H4 (cell line): ENCODE results near the gene ZNF629. TPM values are rescaled to one million over a fixed set of nuclear protein-coding genes. Genes with fewer than 3 reads are reported as not detected.

Experiments
- DNase-seq: peaks from one replicate; pipeline ENCODE4 v3.0.0-alpha.2; 2015; ENCODE audit warnings: low spot score
- total RNA-seq: library from RNA; depleted of rRNA; stranded (reverse); fragments of >200 nt; shearing (Covaris generic); gene quantifications from 2 replicates; pipeline ENCODE4 v1.2.3, GENCODE V29; 2014

Gene ZNF629
- total RNA-seq, 1 experiment from 2014 or later = 10.7 TPM

DNA sequence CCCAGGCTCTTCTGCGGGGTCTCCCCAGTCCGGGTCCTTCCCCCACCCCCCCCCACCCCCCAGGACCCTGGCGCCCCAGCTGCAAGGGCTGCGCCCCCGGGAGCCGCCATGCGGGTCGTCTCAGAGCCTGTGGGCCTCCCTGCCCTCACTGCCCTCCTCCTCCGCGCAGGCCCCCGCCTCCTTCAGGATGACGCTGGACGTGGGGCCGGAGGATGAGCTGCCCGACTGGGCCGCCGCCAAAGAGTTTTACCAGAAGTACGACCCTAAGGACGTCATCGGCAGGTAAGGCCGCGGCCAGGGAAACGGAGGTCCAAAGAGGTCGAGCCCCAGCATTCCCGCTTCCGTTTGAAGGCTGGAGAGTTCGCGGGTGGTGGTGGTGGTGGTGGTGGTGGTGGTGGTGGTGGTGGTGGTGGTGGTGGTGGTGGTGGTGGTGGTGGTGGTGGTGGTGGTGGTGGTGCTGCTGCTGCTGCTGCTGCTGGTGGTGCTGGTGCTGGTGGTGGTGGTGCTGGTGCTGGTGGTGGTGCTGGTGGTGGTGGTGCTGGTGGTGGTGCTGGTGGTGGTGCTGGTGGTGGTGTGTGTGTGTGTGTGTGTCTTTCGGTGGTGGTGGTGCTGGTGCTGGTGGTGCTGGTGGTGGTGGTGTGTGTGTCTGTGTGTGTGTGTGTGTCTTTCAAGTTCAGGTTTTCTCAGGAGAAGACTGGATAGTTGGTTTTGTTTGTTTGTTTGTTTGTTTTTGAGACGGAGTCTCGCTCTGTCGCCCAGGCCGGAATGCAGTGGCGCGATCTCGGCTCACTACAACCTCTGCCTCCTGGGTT lies 38.2 kb downstream of the ZNF629 start:
- no peak for DNase-seq

DNA sequence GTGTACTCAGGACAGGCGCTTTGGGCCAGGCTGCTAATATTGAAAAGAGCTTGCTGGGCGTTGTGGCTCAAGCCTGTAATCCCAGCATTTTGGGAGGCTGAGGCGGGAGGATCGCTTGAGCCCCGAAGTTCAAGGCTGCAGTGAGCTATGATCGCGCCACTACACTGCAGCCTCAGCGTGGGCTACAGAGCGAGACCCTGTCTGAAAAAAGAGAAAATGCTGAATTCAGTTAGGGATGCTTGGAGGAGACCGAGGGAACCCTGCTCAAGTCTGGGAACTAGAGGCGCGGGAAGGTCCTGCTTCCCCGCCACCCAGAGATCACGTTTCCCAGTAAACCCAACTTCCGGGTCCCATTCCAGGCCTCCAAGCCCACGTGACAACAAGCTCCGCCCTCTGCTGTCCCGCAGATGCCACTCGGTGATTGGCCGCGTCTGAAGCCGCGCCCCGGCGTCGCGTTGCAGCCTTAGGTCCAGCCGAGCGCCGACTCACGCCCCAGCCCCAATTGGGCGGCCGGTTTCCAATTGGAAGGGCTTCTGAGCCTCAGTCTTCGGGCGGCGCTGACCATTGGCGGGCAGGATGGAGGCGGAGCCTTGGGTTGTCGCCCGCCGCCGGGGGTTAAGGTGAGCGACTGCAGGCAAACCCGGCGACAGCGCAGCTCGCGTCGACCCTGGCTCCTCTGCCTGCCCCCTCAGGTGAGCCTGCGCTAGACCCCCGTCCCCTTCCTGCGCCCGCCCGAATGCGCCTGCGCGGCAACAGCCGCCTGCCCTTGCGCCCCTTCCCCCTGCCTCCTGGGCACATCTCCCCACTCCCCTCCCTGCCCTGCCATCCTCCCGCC lies 39.0 kb downstream of the ZNF629 start, which contains the start of gene PHKG2:
PHKG2 (plus strand) TSS at position 627 of the 835 bp plus-strand sequence. CDS start 396 bp downstream, outside the sequence.
- peak; percentile 99 for DNase-seq

DNA sequence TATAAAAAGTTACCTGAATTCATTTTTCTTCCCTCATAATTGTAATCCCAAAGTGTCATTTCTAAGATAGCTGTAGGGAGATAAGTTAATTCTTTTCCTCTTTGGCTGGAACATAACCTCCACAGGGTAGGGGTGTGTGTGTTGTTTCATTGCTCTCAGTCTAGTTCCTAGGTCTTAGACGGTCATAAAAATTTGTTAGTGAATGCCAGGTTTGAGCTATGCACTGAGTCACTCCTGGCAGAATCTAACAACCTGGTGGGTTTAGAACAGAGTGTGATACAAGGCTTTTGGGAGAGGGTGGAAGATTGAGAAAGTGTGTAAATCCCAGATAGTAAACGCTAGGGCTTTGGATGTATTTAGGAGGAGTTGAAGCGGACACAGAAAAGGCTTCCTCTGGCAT lies 39.7 kb downstream of the ZNF629 start:
- DNase-seq = no peak

DNA sequence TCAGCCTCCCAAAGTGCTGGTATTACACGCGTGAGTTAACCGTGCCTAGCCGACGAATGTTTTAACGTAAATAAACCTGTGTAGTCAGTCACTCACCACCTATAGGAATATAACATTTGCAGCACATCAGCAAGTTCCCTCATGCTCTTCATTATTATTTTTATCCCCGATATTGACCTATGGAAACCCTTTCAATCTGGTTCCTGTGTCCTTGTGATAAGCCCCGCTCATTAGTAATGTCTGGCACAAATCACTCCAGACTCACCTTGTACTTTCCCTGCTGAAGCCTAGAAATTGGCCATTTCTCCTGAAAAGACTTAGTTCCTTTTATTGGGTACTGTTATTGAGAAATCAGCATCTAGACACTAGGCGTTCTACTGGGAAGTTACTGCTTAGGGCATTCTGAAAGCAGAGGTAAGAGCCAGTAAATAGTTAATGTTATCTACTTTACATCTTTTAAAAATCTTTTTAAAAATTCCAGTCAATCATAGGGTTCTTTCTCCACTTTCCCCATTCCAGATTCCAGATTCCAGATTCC lies 40.3 kb downstream of the ZNF629 start:
- DNase-seq = no peak

DNA sequence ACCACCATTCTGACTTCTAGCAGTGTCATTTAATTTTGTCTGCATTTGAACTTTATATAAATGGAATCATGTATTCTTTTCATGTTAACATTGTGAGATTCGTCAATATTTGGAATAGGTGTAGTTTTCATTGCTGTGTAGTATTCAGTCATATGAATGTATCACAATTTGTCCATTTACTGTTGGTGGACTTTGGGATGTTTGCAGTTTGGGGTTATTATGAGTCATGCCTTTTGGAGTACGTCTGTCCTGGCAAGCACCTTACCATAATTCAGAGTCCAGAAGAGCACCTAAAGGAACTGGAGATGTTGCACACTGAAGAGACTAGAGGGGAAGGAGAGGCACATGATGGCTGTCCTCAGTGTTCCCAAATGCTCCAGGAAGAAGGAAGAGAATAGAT lies 41.9 kb downstream of the ZNF629 start:
- no peak for DNase-seq

DNA sequence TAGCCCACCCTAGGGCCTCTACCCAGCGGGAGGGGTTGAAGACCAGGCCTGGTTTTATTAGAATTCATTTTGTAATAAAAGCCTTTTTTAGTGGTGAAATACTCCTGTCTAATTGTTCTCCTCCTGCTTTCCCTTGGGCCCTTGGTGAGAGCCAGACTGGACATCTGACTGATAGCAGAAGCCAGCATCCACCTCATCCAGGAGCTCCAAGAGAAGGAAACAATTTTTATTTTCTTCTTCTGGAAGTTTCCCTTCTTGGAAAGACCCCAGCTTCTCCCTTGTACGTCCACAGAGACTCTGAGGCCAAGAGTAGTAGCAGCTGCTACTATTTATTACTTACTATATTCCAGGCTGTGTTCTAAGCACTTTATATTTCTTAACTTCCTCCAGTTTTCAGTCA lies 42.8 kb downstream of the ZNF629 start:
- no peak for DNase-seq

DNA sequence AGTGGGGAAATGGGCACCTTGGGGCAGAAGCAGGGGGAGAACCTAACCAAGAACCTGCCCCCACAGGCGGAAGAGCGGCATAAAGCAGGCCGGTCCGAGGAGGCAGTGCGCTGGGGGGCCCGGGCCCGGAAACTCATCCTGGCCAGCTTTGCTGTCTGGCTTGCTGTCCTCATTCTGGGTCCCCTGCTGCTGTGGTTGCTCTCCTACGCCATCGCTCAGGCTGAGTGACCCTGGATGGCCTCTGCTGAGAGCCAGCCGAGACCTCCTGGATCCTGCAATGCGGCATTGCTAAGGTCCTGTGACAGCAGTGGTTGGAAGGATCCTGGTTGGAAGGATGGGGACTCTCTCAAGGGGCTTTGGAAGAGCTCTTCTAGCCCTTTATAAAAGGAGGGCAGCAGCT lies 43.3 kb downstream of the ZNF629 start:
- no peak for DNase-seq

DNA sequence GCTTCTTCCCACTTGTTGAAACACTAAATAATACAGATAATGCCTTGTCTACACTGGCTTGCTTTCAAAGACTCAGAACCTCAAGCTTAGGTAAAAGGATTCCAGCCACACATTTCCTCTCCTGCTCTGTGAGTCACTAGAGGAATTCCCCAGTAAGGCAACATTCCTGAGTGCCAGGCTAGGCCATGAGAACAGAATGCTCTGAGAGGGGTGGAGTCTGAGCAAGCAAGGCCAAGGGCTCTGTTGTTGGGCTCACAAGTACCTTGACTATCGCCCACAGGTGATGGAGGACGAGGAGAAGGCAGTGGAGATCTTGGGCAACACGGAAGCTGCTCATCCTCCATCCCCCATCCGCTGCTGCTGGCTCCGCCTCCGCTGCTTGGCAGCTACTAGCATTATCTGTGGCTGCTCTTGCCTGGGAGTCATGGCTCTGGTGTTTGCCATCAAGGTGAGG lies 45.5 kb downstream of the ZNF629 start:
- DNase-seq = peak; percentile 37

DNA sequence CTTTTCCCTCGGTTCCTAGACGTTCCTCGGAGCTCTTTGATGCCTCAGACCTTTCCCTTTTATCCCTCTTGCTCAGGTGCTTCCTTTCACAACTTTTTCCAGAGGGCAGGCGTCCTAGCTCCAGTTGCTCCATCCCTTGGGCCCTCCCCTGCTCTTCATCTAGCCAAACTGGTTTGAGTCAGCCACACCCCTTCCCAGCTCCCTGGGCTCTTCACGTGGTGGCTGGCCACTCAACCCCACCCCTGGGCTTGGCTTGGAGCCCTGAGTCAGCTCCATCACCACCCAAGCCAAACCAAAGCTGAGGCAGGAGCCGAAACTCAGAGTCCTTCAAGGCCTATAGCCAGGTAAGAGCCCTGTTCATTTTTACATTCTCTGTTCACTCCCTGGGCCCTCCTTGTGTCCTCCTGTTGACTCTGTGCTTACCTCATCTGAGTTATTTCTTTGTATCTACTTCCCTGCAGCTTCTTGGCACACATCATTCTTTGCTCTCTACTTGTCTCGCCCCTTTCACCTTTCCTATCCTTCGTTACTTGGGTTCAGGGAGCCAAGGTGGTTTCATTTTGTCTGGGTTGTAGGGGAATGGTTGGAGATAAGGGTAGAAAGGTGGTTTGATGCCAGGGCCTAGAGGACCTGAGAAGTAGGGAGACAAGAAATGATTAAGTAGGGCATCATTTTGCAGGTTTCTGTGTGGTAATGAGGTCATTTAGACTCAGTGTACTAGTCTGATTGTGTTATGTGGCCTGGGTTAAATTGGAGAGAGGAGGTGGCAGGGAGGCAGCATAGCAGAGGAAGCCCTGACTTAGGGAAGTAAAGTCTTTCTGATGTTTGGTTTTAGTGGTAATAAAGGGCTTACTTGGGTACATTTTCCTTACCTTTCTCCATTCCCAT lies 46.4 kb downstream of the ZNF629 start:
- peak; percentile 62 for DNase-seq

DNA sequence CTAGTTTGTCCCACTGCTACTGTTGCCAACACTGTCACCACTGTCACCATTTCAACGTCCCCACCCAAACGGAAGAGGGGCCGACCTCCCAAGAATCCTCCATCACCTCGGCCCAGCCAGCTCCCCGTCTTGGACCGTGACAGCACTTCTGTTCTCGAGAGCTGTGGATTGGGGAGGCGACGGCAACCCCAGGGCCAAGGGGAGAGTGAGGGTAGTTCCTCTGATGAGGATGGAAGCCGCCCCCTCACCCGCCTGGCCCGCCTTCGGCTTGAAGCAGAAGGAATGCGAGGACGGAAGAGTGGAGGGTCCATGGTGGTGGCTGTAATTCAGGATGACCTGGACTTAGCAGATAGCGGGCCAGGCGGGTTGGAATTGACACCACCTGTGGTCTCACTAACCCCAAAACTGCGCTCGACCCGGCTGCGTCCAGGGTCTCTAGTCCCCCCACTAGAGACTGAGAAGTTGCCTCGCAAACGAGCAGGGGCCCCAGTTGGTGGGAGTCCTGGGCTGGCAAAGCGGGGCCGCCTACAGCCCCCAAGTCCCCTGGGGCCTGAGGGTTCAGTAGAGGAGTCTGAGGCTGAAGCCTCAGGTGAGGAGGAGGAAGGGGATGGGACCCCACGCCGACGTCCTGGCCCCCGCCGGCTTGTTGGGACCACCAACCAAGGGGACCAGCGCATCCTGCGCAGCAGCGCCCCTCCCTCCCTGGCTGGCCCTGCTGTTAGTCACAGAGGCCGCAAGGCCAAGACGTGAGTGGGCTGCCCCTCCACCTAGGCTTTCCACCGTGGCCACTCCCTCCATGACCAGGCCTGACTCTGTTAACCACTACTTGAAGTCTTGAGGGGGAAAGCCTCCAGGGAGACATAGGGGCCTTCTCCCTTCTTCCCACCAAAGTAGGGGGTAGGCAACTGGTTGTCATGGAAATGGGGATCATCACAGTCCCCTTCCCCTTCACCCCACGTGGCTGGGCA lies 47.7 kb downstream of the ZNF629 start:
- DNase-seq = no peak

DNA sequence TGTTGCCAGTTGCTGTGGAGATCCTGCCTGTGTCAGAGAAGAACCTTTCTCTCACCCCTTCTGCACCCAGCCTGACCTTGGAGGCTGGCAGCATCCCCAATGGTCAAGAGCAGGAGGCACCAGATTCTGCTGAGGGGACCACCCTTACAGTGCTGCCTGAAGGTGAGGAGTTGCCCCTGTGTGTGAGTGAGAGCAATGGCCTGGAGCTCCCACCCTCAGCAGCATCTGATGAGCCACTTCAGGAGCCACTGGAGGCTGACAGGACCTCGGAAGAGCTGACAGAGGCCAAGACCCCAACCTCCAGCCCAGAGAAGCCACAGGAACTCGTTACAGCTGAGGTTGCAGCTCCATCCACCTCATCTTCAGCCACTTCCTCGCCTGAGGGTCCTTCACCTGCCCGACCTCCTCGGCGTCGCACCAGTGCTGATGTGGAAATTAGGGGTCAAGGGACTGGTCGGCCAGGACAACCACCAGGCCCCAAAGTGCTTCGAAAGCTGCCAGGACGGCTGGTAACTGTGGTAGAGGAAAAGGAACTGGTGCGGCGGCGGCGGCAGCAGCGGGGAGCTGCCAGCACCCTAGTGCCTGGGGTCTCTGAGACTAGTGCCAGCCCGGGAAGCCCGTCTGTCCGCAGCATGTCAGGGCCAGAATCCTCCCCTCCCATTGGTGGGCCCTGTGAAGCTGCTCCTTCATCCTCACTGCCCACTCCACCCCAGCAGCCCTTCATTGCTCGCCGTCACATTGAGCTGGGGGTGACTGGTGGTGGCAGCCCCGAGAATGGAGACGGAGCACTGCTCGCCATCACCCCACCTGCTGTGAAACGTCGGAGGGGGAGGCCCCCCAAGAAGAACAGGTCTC lies 49.0 kb downstream of the ZNF629 start:
- no peak for DNase-seq

DNA sequence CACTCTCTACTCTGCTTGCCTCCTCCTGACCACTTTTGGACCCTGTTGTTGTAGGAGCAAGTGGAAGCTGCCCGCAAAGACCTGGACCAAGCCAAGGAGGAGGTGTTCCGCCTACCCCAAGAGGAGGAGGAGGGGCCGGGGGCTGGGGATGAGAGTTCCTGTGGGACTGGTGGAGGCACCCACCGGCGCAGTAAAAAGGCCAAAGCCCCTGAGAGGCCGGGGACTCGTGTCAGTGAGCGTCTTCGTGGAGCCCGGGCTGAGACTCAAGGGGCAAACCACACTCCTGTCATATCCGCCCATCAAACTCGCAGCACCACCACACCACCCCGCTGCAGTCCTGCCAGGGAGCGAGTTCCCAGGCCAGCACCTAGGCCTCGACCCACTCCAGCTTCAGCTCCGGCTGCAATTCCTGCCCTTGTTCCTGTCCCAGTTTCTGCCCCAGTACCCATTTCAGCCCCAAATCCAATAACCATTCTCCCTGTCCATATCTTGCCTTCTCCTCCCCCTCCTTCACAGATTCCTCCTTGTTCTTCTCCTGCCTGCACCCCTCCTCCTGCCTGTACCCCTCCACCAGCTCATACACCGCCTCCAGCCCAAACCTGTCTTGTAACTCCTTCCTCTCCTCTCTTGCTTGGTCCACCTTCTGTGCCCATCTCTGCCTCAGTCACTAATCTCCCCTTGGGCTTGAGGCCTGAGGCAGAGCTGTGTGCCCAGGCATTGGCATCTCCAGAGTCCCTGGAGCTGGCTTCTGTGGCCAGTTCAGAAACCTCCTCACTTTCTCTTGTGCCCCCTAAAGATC lies 49.8 kb downstream of the ZNF629 start:
- DNase-seq = no peak

DNA sequence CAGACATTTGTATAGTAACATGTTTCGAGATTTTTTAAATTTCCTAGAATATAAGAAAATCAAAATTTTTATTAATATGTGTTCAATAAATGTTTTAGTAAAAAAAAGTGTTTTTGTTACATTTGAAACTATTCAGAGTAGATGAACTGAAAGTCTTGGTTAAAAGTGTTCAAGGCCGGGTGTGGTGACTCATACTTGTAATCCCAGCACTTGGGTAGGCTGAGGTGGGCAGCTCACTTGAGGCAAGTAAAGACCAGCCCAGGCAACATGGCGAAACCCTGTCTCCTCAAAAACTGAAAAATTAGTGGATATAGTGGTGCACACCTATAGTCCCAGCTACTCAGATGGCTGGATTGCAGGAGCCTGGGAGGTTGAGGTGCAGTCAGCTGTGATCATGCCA lies 55.6 kb downstream of the ZNF629 start:
- no peak for DNase-seq

DNA sequence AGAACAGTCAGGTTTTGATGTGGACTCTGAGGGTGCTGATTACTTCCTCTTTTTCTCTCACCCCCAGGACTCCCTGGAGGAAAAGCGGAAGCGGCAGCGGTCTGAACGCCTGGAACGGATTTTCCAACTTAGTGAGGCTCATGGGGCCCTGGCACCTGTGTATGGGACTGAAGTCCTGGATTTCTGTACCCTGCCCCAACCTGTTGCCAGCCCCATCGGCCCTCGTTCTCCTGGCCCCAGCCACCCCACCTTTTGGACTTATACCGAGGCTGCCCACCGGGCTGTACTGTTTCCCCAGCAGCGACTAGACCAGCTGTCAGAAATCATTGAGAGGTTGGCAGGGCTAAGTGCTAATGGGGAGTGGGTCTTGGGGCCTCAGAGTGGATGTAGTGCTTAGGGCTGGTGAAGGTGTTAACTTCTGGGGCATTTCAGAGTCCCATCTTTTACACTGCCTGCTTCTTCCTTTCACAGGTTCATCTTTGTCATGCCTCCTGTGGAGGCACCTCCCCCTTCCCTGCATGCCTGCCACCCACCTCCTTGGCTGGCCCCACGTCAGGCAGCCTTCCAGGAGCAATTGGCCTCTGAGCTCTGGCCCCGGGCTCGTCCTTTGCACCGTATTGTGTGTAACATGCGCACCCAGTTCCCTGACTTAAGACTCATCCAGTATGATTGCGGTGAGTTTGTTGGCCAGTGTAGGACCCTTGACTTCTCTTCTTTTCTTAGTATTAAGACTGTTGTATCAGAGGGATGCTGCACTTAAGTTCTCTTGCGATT lies 57.9 kb downstream of the ZNF629 start:
- no peak for DNase-seq
